B cell (primary cell): ENCODE measurements around the gene GPR3. TPM values are rescaled to one million over a fixed set of nuclear protein-coding genes. Genes with fewer than 3 reads are reported as not detected.

Source experiments
- ATAC-seq: fragments of 200-7000 bp; cut with Tn5 transposase; one replicate; pipeline ENCODE4 v1.10.0; 2021; ENCODE audit warnings: low read depth, mild to moderate bottlenecking, moderate number of reproducible peaks, moderate library complexity
- CTCF ChIA-PET: fragments of 350-600 bp; sonication (Branson Sonifier 250); formaldehyde crosslinking; loops from one replicate; lab custom pipeline; 2021; ENCODE audit warnings: antibody characterized with exemption, inconsistent platforms; lab: Charles Lee
- POLR2A ChIA-PET: fragments of 350-600 bp; sonication (Branson Sonifier 250); formaldehyde crosslinking; loops from one replicate; lab custom pipeline; 2021; ENCODE audit warnings: antibody characterized with exemption; lab: Charles Lee
- DNase-seq: peaks from one replicate; pipeline ENCODE4 v3.0.0; 2013
- H2AFZ ChIP-seq: 2 replicates; pipeline ENCODE4 v1.6.1; 2012; ENCODE audit warnings: mild to moderate bottlenecking, low read depth, low read length; ENCODE audit not compliant: insufficient read depth, poor library complexity, severe bottlenecking
- H3K27ac ChIP-seq, 2 donors: 1 replicate in 1 of 2; 2 replicates in 1 of 2; pipeline ENCODE4 v1.5.1; 2012 to 2013; ENCODE audit warnings: low read length in 2 of 2, mild to moderate bottlenecking in 2 of 2, moderate library complexity in 1 of 2
- H3K27me3 ChIP-seq, 4 experiments: fragments of 200-600 bp in 1 of 4; sonication (generic) in 1 of 4; replicated peaks in 1 of 4; 1 replicate in 2 of 4; 2 replicates in 2 of 4; pipeline versions ENCODE4 v1.6.1 to v1.7.0; 2013 to 2016; ENCODE audit warnings: low read length in 3 of 4, mild to moderate bottlenecking in 2 of 4, mixed read lengths in 1 of 4, moderate library complexity in 1 of 4; ENCODE audit not compliant: insufficient read depth in 4 of 4, control insufficient read depth in 3 of 4; ENCODE audit errors: control extremely low read depth in 1 of 4
- H3K36me3 ChIP-seq, 2 experiments: replicated peaks in 1 of 2; 1 replicate in 1 of 2; 2 replicates in 1 of 2; pipeline versions ENCODE4 v1.6.1 to v1.7.1; 2013; ENCODE audit warnings: low read length in 1 of 2; ENCODE audit not compliant: insufficient read depth in 2 of 2, control insufficient read depth in 1 of 2; ENCODE audit errors: control extremely low read depth in 1 of 2, extremely low read depth in 1 of 2
- H3K4me1 ChIP-seq, 2 donors: fragments of 200-600 bp in 1 of 2; sonication (generic) in 1 of 2; 1 replicate in 1 of 2; 2 replicates in 1 of 2; pipeline versions ENCODE4 v1.5.1 to v1.6.1; 2013 to 2017; ENCODE audit warnings: low read length in 2 of 2; ENCODE audit not compliant: control insufficient read depth in 2 of 2, insufficient read depth in 2 of 2
- H3K4me2 ChIP-seq: replicated peaks from 2 replicates; pipeline ENCODE3; 2012; ENCODE audit warnings: mild to moderate bottlenecking, low read depth, low read length; ENCODE audit not compliant: poor library complexity, severe bottlenecking
- H3K4me3 ChIP-seq, 5 experiments: fragments of 200-600 bp in 1 of 5; sonication (generic) in 1 of 5; 1 replicate in 3 of 5; 2 replicates in 2 of 5; pipeline versions ENCODE4 v1.5.1 to v1.7.0; 2011 to 2016; ENCODE audit warnings: low read length in 4 of 5, mild to moderate bottlenecking in 4 of 5, low read depth in 2 of 5, control low read depth in 1 of 5, moderate library complexity in 1 of 5; ENCODE audit not compliant: insufficient read depth in 1 of 5; ENCODE audit errors: control extremely low read depth in 1 of 5, extremely low read depth in 1 of 5
- H3K79me2 ChIP-seq: fragments of 200-600 bp; sonication (generic); one replicate; pipeline ENCODE4 v1.6.0; 2016; ENCODE audit warnings: low read length; ENCODE audit not compliant: control insufficient read depth, insufficient read depth
- H3K9ac ChIP-seq: fragments of 200-600 bp; sonication (generic); 2 replicates; pipeline ENCODE4 v1.6.1; 2017; ENCODE audit warnings: mild to moderate bottlenecking, low read length, moderate library complexity
- H3K9me3 ChIP-seq, 3 donors: one replicate each; pipeline versions ENCODE4 v1.6.1 to v1.7.1; 2013; ENCODE audit warnings: low read length in 2 of 3; ENCODE audit not compliant: control insufficient read depth in 2 of 3, insufficient read depth in 1 of 3; ENCODE audit errors: control extremely low read depth in 1 of 3
- H4K20me1 ChIP-seq: 2 replicates; pipeline ENCODE4 v1.6.0; 2012; ENCODE audit warnings: mild to moderate bottlenecking, low read length; ENCODE audit not compliant: insufficient read depth, control insufficient read depth, poor library complexity, severe bottlenecking
- H3K27ac Mint-ChIP-seq: one replicate; pipeline ENCODE4 v1.8.0; 2021; ENCODE audit warnings: mixed read lengths
- H3K27me3 Mint-ChIP-seq: one replicate; pipeline ENCODE4 v1.8.0; 2021; ENCODE audit warnings: mixed read lengths
- H3K4me1 Mint-ChIP-seq: one replicate; pipeline ENCODE4 v1.8.0; 2021; ENCODE audit warnings: mixed read lengths
- H3K4me3 Mint-ChIP-seq: one replicate; pipeline ENCODE4 v1.8.0; 2021; ENCODE audit warnings: mixed read lengths
- H3K9me3 Mint-ChIP-seq: one replicate; pipeline ENCODE4 v1.8.0; 2022; ENCODE audit warnings: mixed read lengths; ENCODE audit not compliant: insufficient read depth
- EZH2 ChIP-seq: IDR thresholded peaks from 2 replicates; pipeline ENCODE4 v1.6.1; 2012; ENCODE audit warnings: borderline replicate concordance, low read depth, mild to moderate bottlenecking, moderate library complexity, low read length; ENCODE audit not compliant: insufficient read depth, poor library complexity, severe bottlenecking
- whole genome bisulfite sequencing: methylation state at CpG from one replicate; pipeline ENCODE4 v1.1.5; 2013; ENCODE audit warnings: missing lambda C conversion rate; ENCODE audit not compliant: insufficient coverage; 5-methylcytosine and 5-hydroxymethylcytosine counted together
- intact Hi-C: fragments of 100-400 bp; cut with micrococcal nuclease; formaldehyde crosslinking; loops from one replicate; pipeline ENCODE4 v1.10.0; 2022
- polyA plus RNA-seq: library from polyadenylated mRNA; depleted of rRNA; stranded (reverse); fragments of >200 nt; gene quantifications from 2 replicates; pipeline ENCODE4 v1.2.3, GENCODE V29; 2012
- total RNA-seq, 2 donors: library from RNA; stranded (reverse); fragments of 120-200 nt in 1 of 2; gene quantifications; 1 replicate in 1 of 2; 2 replicates in 1 of 2; pipeline versions ENCODE4 v1.2.3 to v1.2.4, GENCODE V29; 2013 to 2022
- TF ChIP-seq, protein P1 (sequence below): fragments of 200-600 bp; IDR thresholded peaks from one replicate; pipeline ENCODE4 v1.8.0; 2022; ENCODE audit warnings: antibody characterized with exemption, mild to moderate bottlenecking

Gene GPR3
- total and polyA plus RNA-seq, 2 donors (not counting 1 experiment from before 2014, with no cell fraction given), result 3.3 TPM; not detected in 1

DNA sequence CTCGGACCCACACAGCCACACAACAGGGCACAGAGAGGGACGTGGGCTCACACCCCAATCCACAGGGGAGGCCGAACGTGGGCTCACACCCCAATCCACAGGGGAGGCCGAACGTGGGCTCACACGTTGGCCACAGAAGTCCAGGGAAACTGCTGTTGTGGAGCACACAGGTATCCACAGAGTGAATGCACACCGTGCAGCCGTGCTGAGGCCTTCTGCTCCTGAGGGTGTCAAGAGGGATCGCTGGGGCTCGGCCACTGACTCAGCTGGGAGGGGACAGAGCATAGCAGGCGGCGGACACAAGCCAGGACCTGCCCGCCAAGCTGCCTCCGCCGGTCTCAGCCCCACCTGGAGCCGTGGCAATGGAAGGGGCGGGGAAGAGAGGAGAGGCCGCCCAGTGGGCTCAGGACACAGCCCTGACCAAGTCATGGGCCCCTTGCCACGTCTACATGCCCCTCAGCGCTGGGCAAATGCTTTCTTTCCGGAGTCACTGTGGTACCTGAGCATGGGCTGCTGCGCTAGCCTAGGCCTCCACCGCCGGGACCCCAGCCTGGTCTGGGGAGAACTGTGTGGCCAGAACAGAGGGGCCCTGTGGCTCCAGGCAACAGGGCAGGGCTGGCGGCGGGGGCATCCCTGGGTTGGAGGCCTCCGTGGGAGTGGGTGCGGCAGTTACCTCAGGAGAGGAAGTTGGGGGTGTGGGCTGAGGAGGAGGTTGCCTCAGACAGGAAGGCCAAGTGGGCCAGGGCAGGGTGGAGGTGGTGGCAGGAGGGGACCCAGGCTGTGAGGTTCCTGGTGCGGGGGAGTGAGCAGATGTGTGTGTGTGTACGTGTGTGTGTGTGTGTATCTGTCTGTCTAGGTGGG is 49.4 kb upstream of the GPR3 start:
- ChIA-PET CTCF (interaction anchor here (1.1 to 12.7 kb wide), 8 partner anchors 10 to 52 kb away, joined by 3 to 132 read pairs (median 10); partner anchors contain the start of gene MAP3K6), POLR2A (interaction anchor here (1.6 to 2.1 kb wide), 2 partner anchors 15 to 22 kb away, joined by 6 to 14 read pairs; partner anchors contain the start of gene MAP3K6)
- Histone ChIP-seq H3K36me3 (peaks cover 0 to 30% of the 10 kb centered on the region in 2 experiments), H3K4me1 (peaks cover 37 to 59% of the 10 kb centered on the region in 2 donors), H2AFZ (peak overlapping the region; percentile 84), H3K79me2 (peaks cover 51% of the 10 kb centered on the region), H3K4me2 (peak overlapping the region; percentile 89), H4K20me1 (peaks cover 12% of the 10 kb centered on the region), H3K9me3 (peaks cover 0 to 7% (median 0%) of the 10 kb centered on the region in 3 donors), H3K9ac (peak overlapping the region; percentile 77), H3K27ac (peak overlapping the region; percentile 85 to 88), H3K4me3 (peak overlapping the region; percentile 61 to 89 (median 79)), H3K27me3 (no peaks in the 10 kb centered on the region)
- peak overlapping the region; percentile 98 for H3K27ac Mint-ChIP-seq
- intact Hi-C loops, result no loop called here
- whole genome bisulfite sequencing, result 1% methylated on average over 30 of the region's 31 CpGs
- no peaks in the 10 kb centered on the region for H3K27me3 Mint-ChIP-seq
- no peaks in the 10 kb centered on the region for H3K9me3 Mint-ChIP-seq
- peak overlapping the region; percentile 96 for H3K4me3 Mint-ChIP-seq
- ATAC-seq (peak; percentile 56), DNase-seq (peak; percentile 82)
- peaks cover 68% of the 10 kb centered on the region for H3K4me1 Mint-ChIP-seq
- TF ChIP-seq EZH2, result no peak
- TF ChIP-seq, protein P1, sequence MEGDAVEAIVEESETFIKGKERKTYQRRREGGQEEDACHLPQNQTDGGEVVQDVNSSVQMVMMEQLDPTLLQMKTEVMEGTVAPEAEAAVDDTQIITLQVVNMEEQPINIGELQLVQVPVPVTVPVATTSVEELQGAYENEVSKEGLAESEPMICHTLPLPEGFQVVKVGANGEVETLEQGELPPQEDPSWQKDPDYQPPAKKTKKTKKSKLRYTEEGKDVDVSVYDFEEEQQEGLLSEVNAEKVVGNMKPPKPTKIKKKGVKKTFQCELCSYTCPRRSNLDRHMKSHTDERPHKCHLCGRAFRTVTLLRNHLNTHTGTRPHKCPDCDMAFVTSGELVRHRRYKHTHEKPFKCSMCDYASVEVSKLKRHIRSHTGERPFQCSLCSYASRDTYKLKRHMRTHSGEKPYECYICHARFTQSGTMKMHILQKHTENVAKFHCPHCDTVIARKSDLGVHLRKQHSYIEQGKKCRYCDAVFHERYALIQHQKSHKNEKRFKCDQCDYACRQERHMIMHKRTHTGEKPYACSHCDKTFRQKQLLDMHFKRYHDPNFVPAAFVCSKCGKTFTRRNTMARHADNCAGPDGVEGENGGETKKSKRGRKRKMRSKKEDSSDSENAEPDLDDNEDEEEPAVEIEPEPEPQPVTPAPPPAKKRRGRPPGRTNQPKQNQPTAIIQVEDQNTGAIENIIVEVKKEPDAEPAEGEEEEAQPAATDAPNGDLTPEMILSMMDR, result no peak

DNA sequence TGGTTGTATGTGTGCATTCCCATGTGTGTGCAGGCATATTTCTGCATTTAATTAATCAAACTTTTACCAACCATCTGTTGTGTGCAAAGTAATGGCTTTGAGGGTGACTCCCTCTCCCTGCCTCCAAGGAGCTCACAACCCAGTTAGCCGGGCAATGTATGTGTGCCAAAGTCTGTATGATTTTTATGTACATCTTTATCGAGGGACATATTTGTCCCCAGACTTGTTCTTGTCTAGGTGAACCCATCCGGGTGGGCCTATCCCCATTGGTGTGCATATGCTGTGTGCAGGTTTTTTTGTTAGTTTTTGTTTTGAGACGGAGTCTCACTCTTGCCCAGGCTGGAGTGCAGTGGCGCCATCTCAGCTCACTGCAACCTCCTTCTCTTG is 48.8 kb upstream of the GPR3 start:
- H3K9ac ChIP-seq, result peak overlapping the region; percentile 77
- no peak for DNase-seq
- peaks cover 67% of the 10 kb centered on the region for H3K4me1 Mint-ChIP-seq

More for the DNA sequence above, 48.8 kb upstream of the GPR3 start:
- peaks cover 37 to 60% of the 10 kb centered on the region in 2 donors for H3K4me1 ChIP-seq
- H3K79me2 ChIP-seq, result peaks cover 51% of the 10 kb centered on the region
- peak overlapping the region; percentile 98 for H3K27ac Mint-ChIP-seq
- peaks cover 0 to 7% (median 0%) of the 10 kb centered on the region in 3 donors for H3K9me3 ChIP-seq
- H3K4me2 ChIP-seq, result peak overlapping the region; percentile 89
- TF ChIP-seq EZH2, result no peak
- TF ChIP-seq, protein P1, result no peak
- no peaks in the 10 kb centered on the region for H3K9me3 Mint-ChIP-seq
- H3K4me3 ChIP-seq, result peak overlapping the region; percentile 61 to 89 (median 78)
- peak overlapping the region; percentile 85 to 88 for H3K27ac ChIP-seq
- H3K27me3 ChIP-seq, result no peaks in the 10 kb centered on the region
- H4K20me1 ChIP-seq, result peaks cover 12% of the 10 kb centered on the region
- peak overlapping the region; percentile 96 for H3K4me3 Mint-ChIP-seq
- ChIA-PET CTCF (interaction anchor here (0.6 to 12.7 kb wide), 4 partner anchors 11 to 425 kb away, joined by 3 to 132 read pairs (median 18); no protein-coding TSS in a partner anchor), POLR2A (interaction anchor here (0.9 to 1.6 kb wide), 2 partner anchors 14 to 96 kb away, joined by 4 to 6 read pairs; no protein-coding TSS in a partner anchor)
- WGBS, result 0% methylated on average over 1 of the region's 5 CpGs
- H3K36me3 ChIP-seq, result peaks cover 0 to 33% of the 10 kb centered on the region in 2 experiments
- no peaks in the 10 kb centered on the region for H3K27me3 Mint-ChIP-seq
- peak overlapping the region; percentile 84 for H2AFZ ChIP-seq
- no peak for ATAC-seq
- intact Hi-C loops, result no loop called here
